GM21526 (cell line): ENCODE data around the gene SLC2A9.

Experiments
- ATAC-seq: cut with Tn5 transposase; IDR thresholded peaks from one replicate; pipeline ENCODE4 v1.9.1; 2021; ENCODE audit warnings: moderate library complexity; ENCODE audit not compliant: unreplicated experiment, low FRiP score

The SLC2A9 gene

GRCh38 chr4:10046471-10046870 lies 25.2 kb upstream of the SLC2A9 start:
- no peak for ATAC-seq

- no peak for ATAC-seq
These were observed 24.2 kb upstream of the SLC2A9 start for GRCh38 chr4:10045481-10045880.

GRCh38 chr4:10041036-10041435 lies 19.7 kb upstream of the SLC2A9 start:
- no peak for ATAC-seq

- no peak for ATAC-seq
These were observed 19.0 kb upstream of the SLC2A9 start for GRCh38 chr4:10040049-10040892.

GRCh38 chr4:10036807-10037342 lies 15.6 kb upstream of the SLC2A9 start:
- no peak for ATAC-seq

GRCh38 chr4:10035130-10035529 lies 13.8 kb upstream of the SLC2A9 start:
- no peak for ATAC-seq

- ATAC-seq = no peak
These were observed 13.4 kb upstream of the SLC2A9 start for GRCh38 chr4:10034612-10035104.

- no peak for ATAC-seq
These were observed 12.8 kb upstream of the SLC2A9 start for GRCh38 chr4:10034136-10034535.

- no peak for ATAC-seq
These were observed 12.0 kb upstream of the SLC2A9 start for GRCh38 chr4:10033191-10033881.

GRCh38 chr4:10032625-10033024 lies 11.3 kb upstream of the SLC2A9 start:
- ATAC-seq = no peak

- ATAC-seq = no peak
These were observed 10.6 kb upstream of the SLC2A9 start for GRCh38 chr4:10031668-10032590.

GRCh38 chr4:10030972-10031667 lies 9.8 kb upstream of the SLC2A9 start:
- no peak for ATAC-seq

GRCh38 chr4:10029403-10029802 lies 8.1 kb upstream of the SLC2A9 start:
- ATAC-seq = no peak

- ATAC-seq = no peak
These were observed 7.6 kb upstream of the SLC2A9 start for GRCh38 chr4:10028910-10029309.

- no peak for ATAC-seq
These were observed 5.2 kb upstream of the SLC2A9 start for GRCh38 chr4:10026485-10026884.

- no peak for ATAC-seq
These were observed 4.0 kb upstream of the SLC2A9 start for GRCh38 chr4:10025230-10025806.

GRCh38 chr4:10024303-10024702 lies 3.0 kb upstream of the SLC2A9 start:
- ATAC-seq = no peak

- ATAC-seq = no peak
These were observed 2.5 kb upstream of the SLC2A9 start for GRCh38 chr4:10023806-10024205.

- no peak for ATAC-seq
These were observed 1.7 kb upstream of the SLC2A9 start for GRCh38 chr4:10023050-10023419.
